Measurements from ENCODE around the gene PIM3.

Gene PIM3

DNA sequence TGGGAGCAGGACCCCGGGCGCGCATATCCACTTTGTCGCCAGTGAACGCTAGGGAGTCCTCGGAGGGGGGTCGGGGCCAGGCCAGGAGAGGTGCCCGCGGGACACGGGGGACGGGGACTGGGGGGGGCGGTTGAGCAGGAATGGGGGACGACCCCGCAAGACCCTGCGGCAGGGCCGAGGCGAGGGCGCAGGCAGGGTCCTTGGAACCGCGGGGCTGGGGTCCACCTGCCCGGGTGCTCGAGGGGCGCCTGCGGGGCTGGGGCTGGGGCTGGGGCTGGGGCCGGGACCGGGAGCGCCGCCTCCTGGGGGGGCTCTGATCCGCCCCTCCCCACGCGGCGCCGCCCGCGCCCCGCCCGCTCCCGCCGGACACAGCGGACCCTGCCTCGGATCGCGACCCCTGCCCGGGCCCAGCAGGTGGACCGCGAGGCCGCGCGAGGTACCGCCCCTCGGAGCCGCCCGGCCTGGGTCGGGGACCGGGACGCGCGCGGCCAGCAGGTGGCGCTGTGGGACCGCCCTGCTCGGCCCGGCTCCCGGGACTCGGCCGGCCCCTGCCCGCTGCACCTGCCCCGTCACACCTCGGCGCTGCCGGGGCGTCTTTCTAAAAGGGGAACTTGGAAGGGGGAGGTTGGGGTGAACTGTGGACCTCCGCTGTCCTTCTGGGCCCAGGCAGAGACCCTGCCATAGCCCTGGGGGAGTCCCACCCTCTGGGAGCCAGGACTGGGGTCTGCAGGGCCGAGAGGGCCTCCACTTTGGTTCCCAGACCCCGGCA is 31.2 kb upstream of the PIM3 start:
- no peak for DNase-seq
- no peaks in the 10 kb centered on the region for H3K79me1 ChIP-seq (replicated peaks; ENCODE audit: low read length, poor library complexity, severe bottlenecking)
- H2BK120ac ChIP-seq (ENCODE audit: low read depth, low read length) = no peak overlapping the region
- H2BK5ac ChIP-seq (ENCODE audit: low read depth, low read length, poor library complexity, severe bottlenecking) = no peak overlapping the region
- H3K4me1 ChIP-seq (ENCODE audit: control insufficient read depth, insufficient read depth, low read depth, low read length) = peaks cover 20% of the 10 kb centered on the region
- no peak overlapping the region for H3K4ac ChIP-seq (ENCODE audit: low read depth in 1 of 2, low read length in 2 of 2)
- no peak overlapping the region for H2AK5ac ChIP-seq (ENCODE audit: low read length, severe bottlenecking)
- H2BK15ac ChIP-seq (ENCODE audit: low read depth, poor library complexity, severe bottlenecking) = no peak overlapping the region
- peaks cover 4 to 5% of the 10 kb centered on the region in 2 experiments for H3K27me3 ChIP-seq (ENCODE audit: control insufficient read depth in 1 of 2, insufficient read depth in 1 of 2, low read length in 2 of 2)
- no peak overlapping the region for H3K9ac ChIP-seq (ENCODE audit: low read length)
- 9% methylated on average over 43 of the region's 75 CpGs for WGBS
- no peaks in the 10 kb centered on the region for H3K9me3 ChIP-seq (ENCODE audit: control insufficient read depth, low read length)
- peaks cover 11 to 21% of the 10 kb centered on the region in 2 experiments for H3K36me3 ChIP-seq (ENCODE audit: control insufficient read depth in 1 of 2, insufficient read depth in 2 of 2, low read depth in 1 of 2, low read length in 2 of 2)
- no peak overlapping the region for H3K23ac ChIP-seq (ENCODE audit: low read length in 2 of 2)
- H3K14ac ChIP-seq (ENCODE audit: low read length in 2 of 2) = no peak overlapping the region
- no peak overlapping the region for H3K18ac ChIP-seq (ENCODE audit: low read depth in 1 of 2, low read length in 2 of 2)
- no peak overlapping the region for H4K8ac ChIP-seq (ENCODE audit: low read length)
- no peak overlapping the region for H2AFZ ChIP-seq (ENCODE audit: low read depth, low read length)
- no peak overlapping the region for H4K91ac ChIP-seq (ENCODE audit: low read length)
- H3K4me3 ChIP-seq (ENCODE audit: insufficient read depth in 1 of 2, low read depth in 1 of 2, low read length in 2 of 2) = no peak overlapping the region
- H3K4me2 ChIP-seq (ENCODE audit: low read length, poor library complexity, severe bottlenecking) = peak overlapping the region; percentile 51
- no peak overlapping the region for H2BK12ac ChIP-seq (ENCODE audit: low read length in 2 of 2)
- H3K27ac ChIP-seq (ENCODE audit: low read length, poor library complexity, severe bottlenecking) = no peak overlapping the region

DNA sequence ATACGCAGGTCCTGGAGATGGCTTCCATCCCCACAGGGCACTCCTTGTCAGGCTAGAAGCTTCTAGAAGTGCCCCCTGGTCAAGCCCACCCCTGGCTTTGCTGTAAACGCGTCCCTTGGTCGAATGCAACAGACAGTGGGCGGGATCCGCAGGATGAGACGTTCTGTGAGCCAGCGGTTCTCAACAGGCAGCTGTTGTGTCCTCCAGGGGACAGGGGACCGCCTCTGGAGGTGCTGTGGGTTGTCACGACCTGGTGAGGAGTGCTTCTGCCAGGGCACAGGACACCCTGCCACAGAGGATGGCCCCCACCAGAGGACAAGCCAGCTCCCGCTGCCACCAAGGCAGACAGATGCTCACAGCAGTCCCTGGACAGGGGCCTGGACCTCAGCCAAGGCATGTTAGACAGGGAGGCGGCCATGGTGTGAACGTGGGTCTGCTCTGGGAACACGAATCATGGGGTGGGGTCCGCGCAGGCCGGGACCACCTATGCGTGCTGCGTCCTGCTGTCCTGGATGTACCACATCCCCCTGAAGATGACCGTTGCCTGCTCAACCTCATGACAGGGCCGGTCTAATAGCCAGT is 30.5 kb upstream of the PIM3 start:
- Histone ChIP-seq H4K91ac (ENCODE audit: low read length) (peak overlapping the region; percentile 29), H2BK12ac (ENCODE audit: low read length in 2 of 2) (peak overlapping the region in 1 of 2 experiments; percentile 4), H3K4me2 (ENCODE audit: low read length, poor library complexity, severe bottlenecking) (no peak overlapping the region), H3K18ac (ENCODE audit: low read depth in 1 of 2, low read length in 2 of 2) (no peak overlapping the region), H3K4me1 (ENCODE audit: control insufficient read depth, insufficient read depth, low read depth, low read length) (peaks cover 26% of the 10 kb centered on the region), H4K8ac (ENCODE audit: low read length) (no peak overlapping the region), H3K36me3 (ENCODE audit: control insufficient read depth in 1 of 2, insufficient read depth in 2 of 2, low read depth in 1 of 2, low read length in 2 of 2) (peaks cover 10 to 18% of the 10 kb centered on the region in 2 experiments), H3K9ac (ENCODE audit: low read length) (no peak overlapping the region), H2AK5ac (ENCODE audit: low read length, severe bottlenecking) (peak overlapping the region; percentile 17), H3K79me1 (replicated peaks; ENCODE audit: low read length, poor library complexity, severe bottlenecking) (no peaks in the 10 kb centered on the region), H2BK120ac (ENCODE audit: low read depth, low read length) (no peak overlapping the region), H3K4me3 (ENCODE audit: insufficient read depth in 1 of 2, low read depth in 1 of 2, low read length in 2 of 2) (no peak overlapping the region), H2AFZ (ENCODE audit: low read depth, low read length) (no peak overlapping the region), H3K27me3 (ENCODE audit: control insufficient read depth in 1 of 2, insufficient read depth in 1 of 2, low read length in 2 of 2) (peaks cover 4 to 5% of the 10 kb centered on the region in 2 experiments), H3K27ac (ENCODE audit: low read length, poor library complexity, severe bottlenecking) (no peak overlapping the region), H2BK5ac (ENCODE audit: low read depth, low read length, poor library complexity, severe bottlenecking) (no peak overlapping the region), H3K4ac (ENCODE audit: low read depth in 1 of 2, low read length in 2 of 2) (no peak overlapping the region), H3K9me3 (ENCODE audit: control insufficient read depth, low read length) (no peaks in the 10 kb centered on the region), H3K23ac (ENCODE audit: low read length in 2 of 2) (no peak overlapping the region), H3K14ac (ENCODE audit: low read length in 2 of 2) (no peak overlapping the region), H2BK15ac (ENCODE audit: low read depth, poor library complexity, severe bottlenecking) (no peak overlapping the region)
- no peak for DNase-seq
- WGBS = 78% methylated on average over 21 of the region's 21 CpGs

DNA sequence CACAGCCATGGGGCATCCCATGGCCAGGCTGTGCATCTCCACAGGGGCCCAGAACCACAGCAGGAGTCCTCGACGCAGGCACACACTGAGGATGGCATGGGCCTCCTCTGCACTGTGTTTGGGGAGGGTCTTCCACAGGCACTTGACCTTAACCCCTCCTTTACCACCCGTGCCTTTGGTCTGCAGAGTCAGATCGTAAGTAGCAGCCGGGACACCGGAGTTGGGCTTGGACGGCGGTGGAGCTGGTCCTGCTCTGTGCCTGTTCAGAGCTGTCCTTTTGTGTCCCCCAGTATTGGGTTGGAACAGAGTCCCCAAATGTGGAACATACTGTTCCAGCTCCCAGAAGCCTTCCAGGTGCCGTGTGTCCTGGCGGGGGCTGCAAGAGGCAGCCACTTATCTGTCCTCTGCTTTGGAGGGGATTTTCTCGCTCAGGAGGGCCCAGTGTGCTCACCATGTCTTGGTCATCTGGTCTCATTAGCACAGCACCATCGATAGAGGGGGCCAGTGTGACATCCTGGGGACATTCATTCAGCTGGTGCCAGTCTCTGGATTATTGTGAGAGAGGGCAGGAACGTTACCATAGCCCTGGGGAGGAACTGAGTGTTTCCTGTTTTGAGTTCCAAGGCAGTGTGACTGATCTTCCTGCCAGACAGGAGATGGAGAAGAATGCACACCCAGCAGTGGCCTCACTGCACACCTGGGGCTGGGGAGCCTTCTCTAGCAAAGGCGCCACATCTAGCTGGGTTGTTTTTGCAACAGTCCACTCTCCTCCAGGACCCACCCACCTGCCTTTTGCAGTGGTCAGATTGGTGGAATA is 29.8 kb upstream of the PIM3 start:
- no peak overlapping the region for H2AFZ ChIP-seq (ENCODE audit: low read depth, low read length)
- no peak overlapping the region for H2BK12ac ChIP-seq (ENCODE audit: low read length in 2 of 2)
- no peak overlapping the region for H4K8ac ChIP-seq (ENCODE audit: low read length)
- H4K91ac ChIP-seq (ENCODE audit: low read length) = peak overlapping the region; percentile 29
- DNase-seq = peak; percentile 73
- H2AK5ac ChIP-seq (ENCODE audit: low read length, severe bottlenecking) = no peak overlapping the region
- H3K14ac ChIP-seq (ENCODE audit: low read length in 2 of 2) = no peak overlapping the region
- H3K79me1 ChIP-seq (replicated peaks; ENCODE audit: low read length, poor library complexity, severe bottlenecking) = no peaks in the 10 kb centered on the region
- H2BK5ac ChIP-seq (ENCODE audit: low read depth, low read length, poor library complexity, severe bottlenecking) = no peak overlapping the region
- no peak overlapping the region for H2BK15ac ChIP-seq (ENCODE audit: low read depth, poor library complexity, severe bottlenecking)
- H3K4me3 ChIP-seq (ENCODE audit: insufficient read depth in 1 of 2, low read depth in 1 of 2, low read length in 2 of 2) = no peak overlapping the region
- peaks cover 4 to 5% of the 10 kb centered on the region in 2 experiments for H3K27me3 ChIP-seq (ENCODE audit: control insufficient read depth in 1 of 2, insufficient read depth in 1 of 2, low read length in 2 of 2)
- peaks cover 3 to 13% of the 10 kb centered on the region in 2 experiments for H3K36me3 ChIP-seq (ENCODE audit: control insufficient read depth in 1 of 2, insufficient read depth in 2 of 2, low read depth in 1 of 2, low read length in 2 of 2)
- H3K9me3 ChIP-seq (ENCODE audit: control insufficient read depth, low read length) = no peaks in the 10 kb centered on the region
- H2BK120ac ChIP-seq (ENCODE audit: low read depth, low read length) = no peak overlapping the region
- H3K18ac ChIP-seq (ENCODE audit: low read depth in 1 of 2, low read length in 2 of 2) = no peak overlapping the region
- no peak overlapping the region for H3K27ac ChIP-seq (ENCODE audit: low read length, poor library complexity, severe bottlenecking)
- no peak overlapping the region for H3K4me2 ChIP-seq (ENCODE audit: low read length, poor library complexity, severe bottlenecking)
- H3K4ac ChIP-seq (ENCODE audit: low read depth in 1 of 2, low read length in 2 of 2) = no peak overlapping the region
- 74% methylated on average over 14 of the region's 14 CpGs for WGBS
- no peak overlapping the region for H3K23ac ChIP-seq (ENCODE audit: low read length in 2 of 2)
- H3K4me1 ChIP-seq (ENCODE audit: control insufficient read depth, insufficient read depth, low read depth, low read length) = peaks cover 26% of the 10 kb centered on the region
- no peak overlapping the region for H3K9ac ChIP-seq (ENCODE audit: low read length)

All from mesenchymal stem cell (in vitro differentiated cells and primary cell).